ENCODE measurements around the gene SPRN.

- TF ChIP-seq, protein P1, sequence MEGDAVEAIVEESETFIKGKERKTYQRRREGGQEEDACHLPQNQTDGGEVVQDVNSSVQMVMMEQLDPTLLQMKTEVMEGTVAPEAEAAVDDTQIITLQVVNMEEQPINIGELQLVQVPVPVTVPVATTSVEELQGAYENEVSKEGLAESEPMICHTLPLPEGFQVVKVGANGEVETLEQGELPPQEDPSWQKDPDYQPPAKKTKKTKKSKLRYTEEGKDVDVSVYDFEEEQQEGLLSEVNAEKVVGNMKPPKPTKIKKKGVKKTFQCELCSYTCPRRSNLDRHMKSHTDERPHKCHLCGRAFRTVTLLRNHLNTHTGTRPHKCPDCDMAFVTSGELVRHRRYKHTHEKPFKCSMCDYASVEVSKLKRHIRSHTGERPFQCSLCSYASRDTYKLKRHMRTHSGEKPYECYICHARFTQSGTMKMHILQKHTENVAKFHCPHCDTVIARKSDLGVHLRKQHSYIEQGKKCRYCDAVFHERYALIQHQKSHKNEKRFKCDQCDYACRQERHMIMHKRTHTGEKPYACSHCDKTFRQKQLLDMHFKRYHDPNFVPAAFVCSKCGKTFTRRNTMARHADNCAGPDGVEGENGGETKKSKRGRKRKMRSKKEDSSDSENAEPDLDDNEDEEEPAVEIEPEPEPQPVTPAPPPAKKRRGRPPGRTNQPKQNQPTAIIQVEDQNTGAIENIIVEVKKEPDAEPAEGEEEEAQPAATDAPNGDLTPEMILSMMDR (IDR thresholded peaks at IDR 0.05): no peak
- no peak for TF ChIP-seq EZH2 (IDR thresholded peaks at IDR 0.05; ENCODE audit: borderline replicate concordance, insufficient read depth, low read depth, low read length, poor library complexity, severe bottlenecking)
Measured at GRCh38 chr10:133388236-133388972, 36.0 kb downstream of the SPRN start.
